Activated B cell treated with CpG ODN at 0.5 μM for 24 hours (primary cell): ENCODE measurements around the gene VPS72. TPM values are rescaled to one million over a fixed set of nuclear protein-coding genes. Genes with fewer than 3 reads are reported as not detected.

Source experiments
- ATAC-seq: fragments of 200-7000 bp; cut with Tn5 transposase; one replicate; pipeline ENCODE4 v1.10.0; 2021; ENCODE audit warnings: low read depth, mild to moderate bottlenecking, moderate library complexity
- CTCF ChIA-PET: fragments of 350-600 bp; sonication (Branson Sonifier 250); formaldehyde crosslinking; loops from one replicate; lab custom pipeline; 2021; ENCODE audit warnings: antibody characterized with exemption; lab: Charles Lee
- POLR2A ChIA-PET: fragments of 350-600 bp; sonication (Branson Sonifier 250); formaldehyde crosslinking; loops from one replicate; lab custom pipeline; 2021; ENCODE audit warnings: antibody characterized with exemption; lab: Charles Lee
- DNase-seq: peaks from one replicate; pipeline ENCODE4 v3.0.0; 2022
- H3K27ac Mint-ChIP-seq: one replicate; pipeline ENCODE4 v1.8.0; 2020; ENCODE audit warnings: mixed read lengths
- H3K27me3 Mint-ChIP-seq: one replicate; pipeline ENCODE4 v1.8.0; 2021; ENCODE audit warnings: mixed read lengths
- H3K36me3 Mint-ChIP-seq: one replicate; pipeline ENCODE4 v1.8.0; 2021; ENCODE audit warnings: low read depth, mixed read lengths
- H3K4me1 Mint-ChIP-seq: one replicate; pipeline ENCODE4 v1.8.0; 2021; ENCODE audit warnings: mixed read lengths
- H3K4me3 Mint-ChIP-seq: one replicate; pipeline ENCODE4 v1.8.0; 2020; ENCODE audit warnings: mild to moderate bottlenecking, mixed read lengths
- H3K9me3 Mint-ChIP-seq: one replicate; pipeline ENCODE4 v1.8.0; 2020; ENCODE audit warnings: mixed read lengths
- intact Hi-C: fragments of 100-400 bp; cut with micrococcal nuclease; formaldehyde crosslinking; loops from one replicate; pipeline ENCODE4 v1.15.1; 2024
- total RNA-seq: library from RNA; stranded (reverse); gene quantifications from 2 replicates; pipeline ENCODE4 v1.2.3, GENCODE V29; 2022
- TF ChIP-seq, protein P1 (sequence below): fragments of 200-600 bp; IDR thresholded peaks from one replicate; pipeline ENCODE4 v1.8.0; 2022; ENCODE audit warnings: antibody characterized with exemption, mild to moderate bottlenecking

Gene VPS72, protein sequence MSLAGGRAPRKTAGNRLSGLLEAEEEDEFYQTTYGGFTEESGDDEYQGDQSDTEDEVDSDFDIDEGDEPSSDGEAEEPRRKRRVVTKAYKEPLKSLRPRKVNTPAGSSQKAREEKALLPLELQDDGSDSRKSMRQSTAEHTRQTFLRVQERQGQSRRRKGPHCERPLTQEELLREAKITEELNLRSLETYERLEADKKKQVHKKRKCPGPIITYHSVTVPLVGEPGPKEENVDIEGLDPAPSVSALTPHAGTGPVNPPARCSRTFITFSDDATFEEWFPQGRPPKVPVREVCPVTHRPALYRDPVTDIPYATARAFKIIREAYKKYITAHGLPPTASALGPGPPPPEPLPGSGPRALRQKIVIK
- 58.8 and 72.1 TPM in 2 replicates for total RNA-seq

DNA sequence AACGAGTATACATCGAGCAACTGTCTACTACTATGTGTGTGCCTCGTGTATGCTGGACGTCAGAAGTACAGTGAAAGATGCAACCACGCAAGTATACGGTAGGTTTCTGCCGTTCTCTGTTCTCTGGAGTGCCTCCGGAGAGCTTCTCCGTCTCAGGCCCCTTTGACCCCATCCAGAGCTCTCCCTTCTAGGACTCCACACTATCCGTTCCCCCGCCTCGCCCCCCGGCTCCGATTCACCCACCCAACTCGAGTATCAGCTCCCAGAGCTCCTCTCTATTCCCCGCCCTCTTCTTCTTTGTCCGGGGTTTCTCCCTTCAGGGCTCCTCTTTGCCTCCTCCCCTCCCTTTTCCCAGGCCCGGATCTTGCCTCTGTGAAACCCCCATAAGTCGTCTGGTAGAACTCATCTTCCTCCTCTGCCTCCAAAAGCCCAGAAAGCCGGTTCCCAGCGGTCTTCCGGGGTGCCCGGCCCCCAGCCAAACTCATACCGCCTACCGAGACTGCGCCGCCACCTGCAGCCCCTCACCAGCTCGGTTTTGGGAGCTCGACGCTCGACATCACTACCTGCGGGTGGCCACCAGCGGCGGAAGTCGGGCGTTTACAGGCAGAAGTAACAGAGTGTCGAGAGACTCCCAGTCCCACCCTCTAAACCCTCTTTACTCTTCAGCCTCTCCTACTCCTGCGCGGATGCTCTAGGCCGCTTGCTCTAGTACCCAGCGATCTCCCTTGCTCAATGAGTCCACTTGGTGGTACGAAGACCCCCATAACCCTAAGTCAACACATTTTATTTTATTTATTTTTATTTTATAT lies at the start of gene VPS72:
VPS72 (minus strand) TSS at position 561 of the 809 bp plus-strand sequence; CDS start at position 485, 76 bp downstream.
- H3K4me1 Mint-ChIP-seq, result peaks cover 34% of the 10 kb centered on the region
- peak within 1 kb of the TSS; percentile 99 for H3K27ac Mint-ChIP-seq
- no peaks in the 10 kb centered on the region for H3K9me3 Mint-ChIP-seq
- DNase-seq (peak; percentile 73), ATAC-seq (peak; percentile 93)
- intact Hi-C loops, result loop anchor here (1.0 to 10.0 kb wide), 5 partner anchors 8 to 805 kb away; partner anchors contain the start of genes ARNT, PIP5K1A, RFX5 and S100A10
- TF ChIP-seq, protein P1, sequence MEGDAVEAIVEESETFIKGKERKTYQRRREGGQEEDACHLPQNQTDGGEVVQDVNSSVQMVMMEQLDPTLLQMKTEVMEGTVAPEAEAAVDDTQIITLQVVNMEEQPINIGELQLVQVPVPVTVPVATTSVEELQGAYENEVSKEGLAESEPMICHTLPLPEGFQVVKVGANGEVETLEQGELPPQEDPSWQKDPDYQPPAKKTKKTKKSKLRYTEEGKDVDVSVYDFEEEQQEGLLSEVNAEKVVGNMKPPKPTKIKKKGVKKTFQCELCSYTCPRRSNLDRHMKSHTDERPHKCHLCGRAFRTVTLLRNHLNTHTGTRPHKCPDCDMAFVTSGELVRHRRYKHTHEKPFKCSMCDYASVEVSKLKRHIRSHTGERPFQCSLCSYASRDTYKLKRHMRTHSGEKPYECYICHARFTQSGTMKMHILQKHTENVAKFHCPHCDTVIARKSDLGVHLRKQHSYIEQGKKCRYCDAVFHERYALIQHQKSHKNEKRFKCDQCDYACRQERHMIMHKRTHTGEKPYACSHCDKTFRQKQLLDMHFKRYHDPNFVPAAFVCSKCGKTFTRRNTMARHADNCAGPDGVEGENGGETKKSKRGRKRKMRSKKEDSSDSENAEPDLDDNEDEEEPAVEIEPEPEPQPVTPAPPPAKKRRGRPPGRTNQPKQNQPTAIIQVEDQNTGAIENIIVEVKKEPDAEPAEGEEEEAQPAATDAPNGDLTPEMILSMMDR, result no peak
- H3K4me3 Mint-ChIP-seq, result peak within 1 kb of the TSS; percentile 100
- no peaks in the 10 kb centered on the region for H3K27me3 Mint-ChIP-seq
- ChIA-PET POLR2A (interaction anchor here (0.5 to 2.2 kb wide), 36 partner anchors 9 to 1066 kb away, joined by 3 to 29 read pairs (median 5); partner anchors contain the start of genes CDC42SE1, ENSA, GABPB2 and LYSMD1), CTCF (interaction anchor here (0.7 to 1.2 kb wide), 4 partner anchors 62 to 150 kb away, joined by 3 to 5 read pairs (median 4); no protein-coding TSS in a partner anchor)
- peaks cover 18% of the 10 kb centered on the region for H3K36me3 Mint-ChIP-seq

DNA sequence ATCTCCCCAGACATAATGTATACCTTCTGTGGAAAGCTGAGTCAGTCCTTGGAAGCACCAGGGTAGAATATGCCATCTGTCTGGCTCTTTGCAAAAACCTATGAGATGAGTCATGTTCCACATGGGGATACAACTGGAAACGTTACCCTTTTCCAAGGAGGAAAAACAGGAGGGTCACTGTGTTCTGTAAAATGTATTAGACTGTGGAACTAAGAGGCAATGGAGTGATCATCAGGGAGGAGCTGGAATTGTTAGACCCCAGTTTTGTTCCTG lies 48.4 kb upstream of the VPS72 start:
- Mint-ChIP-seq H3K9me3 (no peaks in the 10 kb centered on the region), H3K4me3 (no peak overlapping the region), H3K27me3 (no peaks in the 10 kb centered on the region), H3K36me3 (peaks cover 91% of the 10 kb centered on the region), H3K27ac (peak overlapping the region; percentile 59), H3K4me1 (peaks cover 12% of the 10 kb centered on the region)
- ChIA-PET POLR2A (no interaction called here), CTCF (interaction anchor here (1.8 kb wide), 1 partner anchor 139 kb away, joined by 4 read pairs; no protein-coding TSS in a partner anchor)
- DNase-seq, result no peak
- intact Hi-C loops, result no loop called here
- ATAC-seq, result no peak
- TF ChIP-seq, protein P1, result no peak

DNA sequence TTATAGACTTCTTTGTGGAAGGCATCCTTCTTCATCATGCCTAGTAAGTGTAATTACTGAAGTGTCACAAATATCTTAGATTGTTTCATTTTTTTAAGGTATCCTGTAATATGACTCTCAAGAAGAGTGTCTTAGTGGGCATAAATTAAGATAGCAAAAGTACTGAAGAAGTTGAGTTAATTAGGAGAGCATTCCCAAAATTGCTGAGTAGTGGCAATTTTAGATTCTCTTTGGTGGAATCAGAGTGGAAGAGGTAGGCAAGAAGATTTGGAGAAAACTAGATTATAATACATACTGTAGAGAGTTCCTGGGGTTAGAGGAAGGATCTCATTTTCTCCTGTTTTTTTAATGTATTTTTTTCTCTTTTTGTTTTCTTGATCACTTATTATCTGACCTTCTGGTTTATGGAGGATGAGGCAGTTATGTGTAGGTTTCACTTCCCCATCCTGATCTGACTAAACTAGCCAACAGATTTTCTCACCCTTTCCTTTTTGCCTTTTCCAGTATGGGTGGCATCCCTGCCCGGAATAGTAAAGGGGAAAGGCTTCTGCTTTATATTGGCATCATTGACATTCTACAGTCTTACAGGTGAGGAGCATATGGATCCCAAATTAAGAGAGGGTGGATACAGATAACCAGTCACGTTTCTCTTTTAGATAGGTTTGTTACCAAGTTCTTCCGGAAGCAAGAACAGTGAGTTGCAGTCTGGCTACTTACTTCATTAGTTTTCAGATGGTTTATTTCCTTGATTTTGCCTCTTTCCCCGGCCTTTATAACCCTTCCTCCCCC lies 47.9 kb upstream of the VPS72 start:
- TF ChIP-seq, protein P1, result no peak
- CTCF ChIA-PET, result interaction anchor here (1.4 to 1.8 kb wide), 2 partner anchors 9 to 138 kb away, joined by 3 to 4 read pairs; no protein-coding TSS in a partner anchor
- DNase-seq (no peak), ATAC-seq (peak; percentile 57)
- Mint-ChIP-seq H3K9me3 (no peaks in the 10 kb centered on the region), H3K4me1 (peaks cover 12% of the 10 kb centered on the region), H3K4me3 (no peak overlapping the region), H3K27me3 (no peaks in the 10 kb centered on the region), H3K36me3 (peaks cover 87% of the 10 kb centered on the region), H3K27ac (peak overlapping the region; percentile 59)
- POLR2A ChIA-PET, result interaction anchor here (0.9 kb wide), 1 partner anchor 167 kb away, joined by 5 read pairs; the partner anchor contains the start of gene GABPB2
- intact Hi-C loops, result no loop called here

DNA sequence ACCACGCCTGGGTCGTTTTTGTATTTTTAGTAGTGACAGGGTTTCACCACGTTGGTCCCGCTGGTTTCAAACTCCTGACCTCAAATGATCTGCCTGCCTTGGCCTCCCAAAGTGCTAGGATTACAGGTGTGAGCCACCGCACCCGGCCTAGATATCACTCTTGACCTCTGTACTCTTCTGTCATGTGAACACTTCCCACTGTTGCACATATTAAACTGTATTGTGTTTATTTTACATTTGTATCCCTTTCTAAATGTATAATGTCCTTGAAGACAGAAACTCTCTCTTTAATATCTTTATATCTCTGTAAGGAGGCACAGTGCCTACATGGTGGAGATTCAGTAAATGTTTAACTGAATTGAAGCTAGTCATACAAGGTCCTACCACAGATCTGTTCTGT lies 45.2 kb upstream of the VPS72 start:
- Mint-ChIP-seq H3K9me3 (no peaks in the 10 kb centered on the region), H3K36me3 (peaks cover 93% of the 10 kb centered on the region), H3K4me3 (no peak overlapping the region), H3K4me1 (peaks cover 12% of the 10 kb centered on the region), H3K27me3 (no peaks in the 10 kb centered on the region), H3K27ac (no peak overlapping the region)
- no peak for ATAC-seq
- intact Hi-C loops, result no loop called here
- DNase-seq, result no peak
- ChIA-PET POLR2A (no interaction called here), CTCF (interaction anchor here (1.6 kb wide), 1 partner anchor 17 kb away, joined by 4 read pairs; no protein-coding TSS in a partner anchor)
- TF ChIP-seq, protein P1, result no peak
